AG04450 (cell line): Measurements from ENCODE around the gene HMGA1. TPM values are rescaled to one million over a fixed set of nuclear protein-coding genes. Genes with fewer than 3 reads are reported as not detected.
A peak's percentile ranks its signal among the peaks of the same experiment; 100 is the strongest.

Experiments used
- CTCF ChIA-PET: fragments of 300-600, 350-600 bp; formaldehyde crosslinking; extraction: SDS; loops from one replicate; lab custom pipeline; 2022; ENCODE audit warnings: antibody characterized with exemption, inconsistent platforms; lab: Charles Lee
- POLR2A ChIA-PET: fragments of 350-600 bp; formaldehyde crosslinking; extraction: SDS; loops from one replicate; lab custom pipeline; 2021; ENCODE audit warnings: antibody characterized with exemption, inconsistent platforms; lab: Yijun Ruan, JAX
- DNase-seq: peaks from one replicate; pipeline ENCODE4 v3.0.0-alpha.2; 2011; ENCODE audit warnings: low read depth, low spot score
- H3K27ac ChIP-seq: one replicate; pipeline ENCODE4 v1.5.1; 2012; ENCODE audit warnings: low read depth, low read length, control low read depth
- H3K27me3 ChIP-seq: one replicate; pipeline ENCODE4 v1.6.0; 2012; ENCODE audit warnings: low read length; ENCODE audit not compliant: control insufficient read depth, insufficient read depth
- H3K4me3 ChIP-seq: 2 replicates; pipeline ENCODE4 v1.5.1; 2011; ENCODE audit warnings: mild to moderate bottlenecking, low read depth, low read length, control low read depth
- H3K9me3 ChIP-seq: 2 replicates; pipeline ENCODE4 v1.5.1; 2012; ENCODE audit warnings: low read length; ENCODE audit not compliant: control insufficient read depth, insufficient read depth
- polyA plus RNA-seq: library from polyadenylated mRNA; depleted of rRNA; stranded (reverse); fragments of >200 nt; gene quantifications from 2 replicates; pipeline ENCODE4 v1.2.3, GENCODE V29; 2011; rRNA removed
- small RNA-seq: library from RNA; depleted of rRNA; stranded (forward); fragments of <200 nt; gene quantifications from one replicate; pipeline ENCODE3, GENCODE V24; 2012; ENCODE audit warnings: low read depth; ENCODE audit not compliant: insufficient read length
- TF ChIP-seq, protein P1 (sequence below): IDR thresholded peaks from 2 replicates; pipeline ENCODE4 v1.5.1; 2011; ENCODE audit warnings: low read depth, low read length, control low read depth, inconsistent platforms

The HMGA1 gene
- polyA plus RNA-seq, 1 experiment: 142 TPM

DNA sequence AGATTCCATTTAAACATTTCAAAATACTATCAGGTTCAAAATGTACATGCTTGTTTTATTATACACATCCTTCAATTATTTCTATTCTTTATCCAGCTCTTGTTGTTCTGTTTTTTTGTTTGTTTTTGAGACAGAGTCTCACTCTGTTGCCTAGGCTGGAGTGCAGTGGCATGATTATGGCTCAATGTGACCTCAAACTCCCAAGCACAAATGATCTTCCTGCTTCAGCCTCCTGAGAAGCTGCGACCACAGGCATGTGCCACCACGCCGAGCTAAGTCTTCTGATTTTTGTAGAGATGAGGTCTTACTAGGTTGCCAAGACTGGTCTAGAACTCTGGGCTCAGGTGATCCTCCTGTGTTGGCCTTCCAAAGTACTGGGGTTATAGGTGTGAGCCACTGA lies 56.3 kb downstream of the HMGA1 start:
- H3K4me3 ChIP-seq: no peak overlapping the region
- no peak overlapping the region for H3K27ac ChIP-seq
- ChIA-PET POLR2A (no interaction called here), CTCF (no interaction called here)
- H3K27me3 ChIP-seq: no peaks in the 10 kb centered on the region
- no peaks in the 10 kb centered on the region for H3K9me3 ChIP-seq
- TF ChIP-seq, protein P1, sequence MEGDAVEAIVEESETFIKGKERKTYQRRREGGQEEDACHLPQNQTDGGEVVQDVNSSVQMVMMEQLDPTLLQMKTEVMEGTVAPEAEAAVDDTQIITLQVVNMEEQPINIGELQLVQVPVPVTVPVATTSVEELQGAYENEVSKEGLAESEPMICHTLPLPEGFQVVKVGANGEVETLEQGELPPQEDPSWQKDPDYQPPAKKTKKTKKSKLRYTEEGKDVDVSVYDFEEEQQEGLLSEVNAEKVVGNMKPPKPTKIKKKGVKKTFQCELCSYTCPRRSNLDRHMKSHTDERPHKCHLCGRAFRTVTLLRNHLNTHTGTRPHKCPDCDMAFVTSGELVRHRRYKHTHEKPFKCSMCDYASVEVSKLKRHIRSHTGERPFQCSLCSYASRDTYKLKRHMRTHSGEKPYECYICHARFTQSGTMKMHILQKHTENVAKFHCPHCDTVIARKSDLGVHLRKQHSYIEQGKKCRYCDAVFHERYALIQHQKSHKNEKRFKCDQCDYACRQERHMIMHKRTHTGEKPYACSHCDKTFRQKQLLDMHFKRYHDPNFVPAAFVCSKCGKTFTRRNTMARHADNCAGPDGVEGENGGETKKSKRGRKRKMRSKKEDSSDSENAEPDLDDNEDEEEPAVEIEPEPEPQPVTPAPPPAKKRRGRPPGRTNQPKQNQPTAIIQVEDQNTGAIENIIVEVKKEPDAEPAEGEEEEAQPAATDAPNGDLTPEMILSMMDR: no peak
- DNase-seq: no peak

DNA sequence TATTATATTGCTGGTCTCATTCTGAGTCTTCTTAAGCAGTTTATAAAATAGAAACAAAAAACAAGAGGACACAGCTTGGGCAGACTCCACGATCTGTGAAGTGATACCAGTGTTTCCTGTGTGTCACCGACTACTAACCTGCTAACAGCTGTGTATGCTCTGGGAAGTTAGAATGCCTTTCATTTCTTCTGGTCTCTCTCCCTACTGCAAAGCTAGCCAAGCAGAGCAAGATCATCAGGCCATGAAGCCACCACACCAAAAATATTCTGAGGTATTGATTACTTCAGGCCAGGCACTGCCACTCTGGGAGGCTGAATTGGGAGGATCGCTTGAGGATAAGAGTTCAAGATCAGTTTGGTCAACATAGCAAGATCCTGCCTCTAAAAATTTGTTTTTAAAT lies 59.0 kb downstream of the HMGA1 start:
- Histone ChIP-seq H3K9me3 (no peaks in the 10 kb centered on the region), H3K27ac (no peak overlapping the region), H3K27me3 (no peaks in the 10 kb centered on the region), H3K4me3 (no peak overlapping the region)
- CTCF ChIA-PET: interaction anchor here (0.6 to 1.0 kb wide), 2 partner anchors 46 to 306 kb away, joined by 3 read pairs; no protein-coding TSS in a partner anchor
- TF ChIP-seq, protein P1: no peak
- peak; percentile 6 for DNase-seq
- POLR2A ChIA-PET: interaction anchor here (1.4 kb wide), 1 partner anchor 10 kb away, joined by 3 read pairs; no protein-coding TSS in a partner anchor

Small RNAs within 50 kb of the gene (small RNA-seq; reads per million reads assigned to genes)
- not detected for gene MIR6835

Other genes starting within 250 kb of the HMGA1 start
- gene GRM4, start 90.8 kb upstream of the HMGA1 start, polyA plus RNA-seq: not detected in 2 replicates
- gene SMIM29, start 12.1 kb downstream of the HMGA1 start, polyA plus RNA-seq: 11.3 and 17.2 TPM in 2 replicates
- gene NUDT3, start 155.8 kb downstream of the HMGA1 start, polyA plus RNA-seq: 23.7 and 26.7 TPM in 2 replicates
- gene RPS10, start 189.2 kb downstream of the HMGA1 start, polyA plus RNA-seq: 2,426 and 3,003 TPM in 2 replicates
- gene PACSIN1, start 229.2 kb downstream of the HMGA1 start, polyA plus RNA-seq: 0.04 TPM in 1 of 2 replicates, not detected in the other